Dedifferentiated amniotic fluid mesenchymal stem cell (primary cell): ENCODE data around the gene DRD4.

Source experiments
- DNase-seq: peaks from one replicate; pipeline ENCODE4 v3.0.0-alpha.2; 2016; ENCODE audit errors: extremely low spot score

DRD4 gene

DNA sequence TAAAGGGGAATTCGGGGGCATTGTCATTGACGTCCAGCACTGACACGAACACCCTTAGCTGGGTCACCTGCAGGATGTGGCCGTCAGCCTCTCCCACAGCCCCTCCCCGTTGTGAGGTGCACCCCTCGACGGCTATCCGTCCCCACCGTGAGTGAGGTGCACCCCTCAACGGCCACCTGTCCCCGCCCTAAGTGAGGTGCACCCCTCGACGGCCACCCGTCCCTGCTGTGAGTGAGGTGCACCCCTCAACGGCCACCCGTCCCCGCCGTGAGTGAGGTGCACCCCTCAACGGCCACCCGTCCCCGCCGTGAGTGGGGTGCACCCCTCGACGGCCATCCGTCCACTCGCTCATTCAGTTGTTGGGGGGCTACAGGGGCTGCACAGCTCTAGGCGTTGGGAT is 15.2 kb upstream of the DRD4 start:
- DNase-seq = no peak

DNA sequence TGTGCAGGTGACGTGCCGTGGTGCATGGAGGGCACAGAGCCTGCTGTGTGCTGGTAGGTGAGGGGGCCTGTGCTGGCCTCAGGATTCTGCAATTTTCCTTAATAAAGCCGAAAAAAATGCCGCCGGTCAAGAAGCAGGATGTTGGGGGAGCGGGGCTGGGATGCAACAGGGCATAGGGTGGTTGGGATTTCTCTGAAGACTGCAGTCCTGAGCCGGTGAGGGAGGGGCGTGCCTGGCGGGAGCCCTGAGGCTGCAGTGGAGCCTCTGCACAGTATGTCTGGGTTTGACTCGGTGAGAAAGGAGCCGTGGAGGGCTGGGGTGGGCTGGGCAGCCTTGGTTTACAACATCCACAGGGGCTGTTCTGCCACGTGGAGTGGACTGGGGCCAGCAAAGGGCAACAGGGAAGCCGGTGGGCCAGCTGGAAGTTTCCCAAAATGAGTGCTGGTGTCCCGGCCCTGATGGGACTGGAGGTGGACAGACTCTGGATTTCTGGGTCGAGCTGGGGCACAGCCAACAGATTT is 13.7 kb upstream of the DRD4 start:
- DNase-seq = no peak

DNA sequence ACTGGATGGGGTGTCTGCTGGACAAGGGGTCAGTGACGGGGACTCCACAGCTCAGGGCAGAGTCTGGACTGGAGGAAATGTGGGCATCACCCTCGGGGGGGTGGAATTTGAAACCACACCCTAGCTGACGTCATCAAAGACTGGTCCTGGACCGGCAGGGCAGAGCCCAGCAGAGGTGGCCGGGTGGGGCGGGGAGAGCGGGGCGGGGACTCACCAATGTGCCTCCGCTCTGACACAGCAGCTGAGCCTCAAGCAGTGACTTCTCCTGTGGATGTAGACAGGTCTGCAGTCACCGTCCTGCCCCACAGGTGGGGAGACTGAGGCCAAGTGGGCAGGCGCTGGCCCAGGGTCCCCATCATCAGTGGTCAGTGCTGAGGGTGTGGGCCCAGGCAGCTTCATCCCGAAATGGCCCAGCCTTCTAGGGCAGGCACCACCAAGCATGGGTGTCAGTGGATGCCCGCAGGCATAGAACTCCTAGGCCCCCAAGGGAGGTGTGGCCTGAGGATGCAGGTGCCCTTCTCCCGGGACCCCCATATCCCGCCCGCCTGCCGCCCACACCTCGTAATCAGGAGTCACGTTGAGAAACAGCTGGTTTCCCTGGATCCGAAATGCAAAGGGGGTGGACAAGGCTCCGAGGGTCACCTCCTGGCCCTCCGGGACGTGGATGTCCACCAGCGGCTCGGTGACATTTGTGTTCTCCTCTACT is 12.9 kb upstream of the DRD4 start:
- DNase-seq = no peak

DNA sequence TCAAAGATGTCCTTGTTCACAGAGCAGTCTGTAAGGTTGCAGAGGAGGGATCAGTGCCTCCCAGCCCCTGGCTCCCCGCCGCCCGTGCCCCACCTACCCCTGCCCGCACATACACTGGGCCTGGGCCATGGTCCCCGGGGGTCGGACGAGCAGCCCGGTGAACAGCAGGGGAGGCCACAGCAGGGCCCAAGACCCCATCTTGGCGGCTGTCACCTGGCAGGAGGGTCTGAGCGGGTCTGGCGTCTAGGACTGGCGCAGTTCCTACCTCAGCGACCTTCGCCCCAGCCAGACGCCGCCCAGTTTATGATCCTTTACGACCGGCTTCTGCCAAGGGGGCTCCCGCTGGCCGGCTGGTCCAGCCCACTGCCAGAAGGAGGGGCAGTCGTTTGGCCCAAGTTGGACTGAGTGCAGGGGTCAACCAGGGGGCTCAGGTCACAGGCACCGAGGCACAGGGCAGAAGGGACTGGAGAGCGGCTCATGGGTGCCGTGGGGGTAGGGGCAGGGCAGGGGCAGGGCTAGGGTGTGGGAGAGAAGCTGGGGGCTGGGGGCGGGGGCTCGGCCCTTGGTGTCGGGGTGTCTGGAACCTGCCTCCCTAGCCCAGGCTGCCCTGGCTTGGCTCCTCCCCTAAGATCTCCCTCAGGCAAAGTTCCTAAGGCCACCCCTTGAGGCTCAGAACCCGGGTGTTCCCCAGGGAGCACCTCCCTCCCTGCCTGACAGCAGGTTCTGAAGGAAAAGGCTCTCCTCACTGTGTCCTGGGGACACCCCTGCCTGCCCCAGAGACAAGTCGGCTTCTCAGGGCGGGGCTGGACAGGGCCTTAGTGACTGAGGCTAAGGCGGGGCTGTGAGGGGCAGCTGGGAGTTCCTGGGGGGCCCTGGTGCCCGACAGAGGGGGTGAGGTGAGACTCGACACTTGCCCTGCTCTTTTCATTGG is 12.1 kb upstream of the DRD4 start, which contains the start of gene CDHR5:
CDHR5 (minus strand) TSS at position 251 of the 931 bp plus-strand sequence; CDS start at position 198, 53 bp downstream.
- DNase-seq = no peak

DNA sequence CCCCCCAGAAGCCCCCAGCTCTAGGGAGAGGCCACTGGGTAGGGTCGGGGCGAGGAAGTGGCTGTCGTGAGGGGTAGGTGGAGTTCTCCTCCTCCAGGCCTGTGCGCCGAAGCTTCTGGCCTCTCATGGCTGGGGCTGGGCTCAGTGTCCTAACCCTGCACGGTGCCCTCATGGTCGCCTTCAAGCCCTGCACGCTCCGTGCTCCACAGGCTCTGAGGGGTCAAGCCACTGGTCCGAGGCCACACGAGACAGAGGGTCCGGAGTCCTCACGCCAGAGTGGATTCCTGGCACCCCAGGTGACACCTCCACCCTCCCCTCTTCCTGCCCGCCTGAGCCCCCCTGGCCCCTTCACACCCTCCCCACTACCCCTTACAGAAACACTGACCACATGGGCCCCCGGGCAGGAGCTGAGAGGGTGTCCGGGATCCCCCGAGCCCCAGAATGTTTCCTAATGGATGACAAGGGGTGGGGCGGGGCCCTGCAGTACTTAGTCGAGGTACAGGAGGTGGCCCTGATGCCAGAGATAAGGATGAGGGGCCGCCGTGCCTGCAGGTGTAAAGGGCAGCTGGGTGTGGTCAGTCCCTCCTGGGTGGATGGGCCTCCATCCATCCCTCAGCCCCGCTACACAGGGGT is 11.3 kb upstream of the DRD4 start:
- no peak for DNase-seq

DNA sequence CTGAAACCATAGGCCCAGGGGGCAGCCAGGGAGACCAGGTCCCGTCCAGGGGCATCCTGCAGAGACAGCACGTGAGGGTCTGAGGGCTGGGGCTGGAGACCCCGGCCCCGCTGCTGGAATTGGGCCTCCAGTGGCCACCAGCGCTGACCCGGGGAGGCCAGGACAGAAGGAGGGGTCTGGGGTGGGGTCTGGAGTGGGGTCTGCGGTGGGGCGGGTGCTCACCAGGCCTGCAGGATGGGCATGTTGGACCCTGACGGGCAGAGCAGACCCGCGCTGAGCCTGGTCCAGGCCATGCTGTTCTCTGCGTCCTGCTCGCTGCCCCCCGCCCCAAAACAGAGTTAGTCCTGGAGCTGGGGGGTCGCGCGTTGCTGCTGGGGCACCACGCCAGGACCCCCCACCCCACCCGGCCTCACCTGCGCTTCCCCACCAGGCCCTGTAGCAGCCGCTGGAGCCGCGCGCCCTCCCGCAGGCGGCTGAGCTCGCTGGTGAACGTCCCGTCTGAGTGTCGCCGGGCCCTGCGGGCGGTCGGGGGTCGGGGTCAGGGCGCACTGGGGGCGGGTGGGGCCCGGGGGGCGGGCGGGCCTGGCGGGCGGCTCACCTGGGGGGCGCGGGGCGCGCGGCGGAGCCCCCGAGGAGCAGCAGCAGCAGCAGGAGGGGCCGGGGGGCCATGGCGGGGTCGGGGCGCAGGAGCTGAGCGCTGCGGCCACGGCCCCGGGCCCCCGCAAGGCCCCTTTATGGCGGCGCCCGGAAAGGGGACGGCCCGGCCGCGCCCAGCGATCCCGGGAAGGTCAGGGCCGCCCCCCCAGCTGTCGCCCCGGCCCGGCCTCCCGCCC is 10.4 kb upstream of the DRD4 start, which contains the start of gene SCT:
SCT (minus strand) TSS at position 707 of the 833 bp plus-strand sequence; CDS start at position 669, 38 bp downstream.
- no peak for DNase-seq

DNA sequence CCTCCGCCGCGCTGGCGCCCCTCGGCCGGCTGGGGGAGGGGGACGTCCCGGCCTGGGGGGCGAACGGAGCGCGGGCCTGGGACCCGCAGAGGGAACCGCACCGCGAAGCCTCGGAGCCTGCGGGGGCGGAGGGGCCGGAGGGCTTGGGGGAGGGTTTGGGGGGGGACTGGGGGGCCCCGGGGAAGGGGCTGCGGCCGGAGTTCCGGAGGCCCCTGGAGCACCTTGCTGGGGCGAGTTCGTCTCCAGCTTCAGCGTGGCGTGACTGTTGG is 9.8 kb upstream of the DRD4 start:
- no peak for DNase-seq

DNA sequence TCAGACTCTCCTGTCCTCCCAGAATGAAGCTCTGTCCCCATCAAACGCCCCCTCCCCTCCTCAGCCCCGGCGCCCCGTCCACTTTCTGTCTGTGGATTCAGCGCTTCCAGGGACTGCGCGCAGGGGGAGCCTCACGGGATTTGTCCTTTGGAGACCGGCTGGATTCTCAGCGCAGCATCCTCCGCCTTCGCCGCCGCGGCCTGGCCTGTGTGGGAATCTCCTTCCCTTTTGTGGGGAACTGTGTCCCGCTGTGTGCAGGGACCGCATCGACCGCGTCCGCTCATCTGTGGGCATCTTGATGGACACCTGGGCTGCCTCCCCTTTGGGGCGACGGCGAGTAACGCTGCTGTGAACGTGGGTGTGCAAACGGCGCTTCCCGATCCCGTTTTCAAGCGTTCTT is 9.0 kb upstream of the DRD4 start:
- DNase-seq = no peak

DNA sequence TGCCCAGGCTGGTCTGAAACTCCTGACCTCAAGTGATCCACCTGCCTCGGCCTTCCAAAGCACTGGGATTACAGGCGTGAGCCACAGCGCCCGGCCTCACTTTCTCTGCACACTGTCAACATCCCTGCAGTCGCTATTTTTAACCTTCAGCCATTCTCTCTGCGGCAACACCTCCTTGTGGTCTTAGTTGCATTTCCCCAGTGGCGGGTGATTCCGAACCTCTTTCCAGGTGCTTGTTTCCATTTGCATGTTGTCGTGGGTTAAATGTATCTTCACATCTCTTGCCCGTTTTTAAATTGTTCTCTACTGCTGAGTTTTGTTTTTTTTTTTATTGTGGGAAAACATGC is 7.9 kb upstream of the DRD4 start:
- DNase-seq = no peak

DNA sequence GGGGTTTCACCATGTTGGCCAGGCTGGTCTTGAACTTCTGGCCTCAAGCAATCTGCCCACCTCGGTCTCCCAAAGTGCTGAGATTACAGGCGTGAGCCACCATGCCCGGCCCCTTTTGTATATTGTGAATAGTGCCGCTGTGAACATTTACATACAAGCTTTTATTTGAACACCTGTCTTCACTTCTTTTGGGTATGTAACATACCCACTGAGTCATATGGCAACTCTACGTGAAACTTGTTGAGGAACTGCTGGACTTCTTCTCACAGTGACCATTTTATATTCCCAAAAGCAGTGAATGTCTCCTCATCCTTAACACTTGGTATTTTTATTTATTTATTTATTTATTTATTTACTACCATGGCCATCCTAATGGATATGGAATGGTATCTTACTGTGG is 6.2 kb upstream of the DRD4 start:
- DNase-seq = no peak

DNA sequence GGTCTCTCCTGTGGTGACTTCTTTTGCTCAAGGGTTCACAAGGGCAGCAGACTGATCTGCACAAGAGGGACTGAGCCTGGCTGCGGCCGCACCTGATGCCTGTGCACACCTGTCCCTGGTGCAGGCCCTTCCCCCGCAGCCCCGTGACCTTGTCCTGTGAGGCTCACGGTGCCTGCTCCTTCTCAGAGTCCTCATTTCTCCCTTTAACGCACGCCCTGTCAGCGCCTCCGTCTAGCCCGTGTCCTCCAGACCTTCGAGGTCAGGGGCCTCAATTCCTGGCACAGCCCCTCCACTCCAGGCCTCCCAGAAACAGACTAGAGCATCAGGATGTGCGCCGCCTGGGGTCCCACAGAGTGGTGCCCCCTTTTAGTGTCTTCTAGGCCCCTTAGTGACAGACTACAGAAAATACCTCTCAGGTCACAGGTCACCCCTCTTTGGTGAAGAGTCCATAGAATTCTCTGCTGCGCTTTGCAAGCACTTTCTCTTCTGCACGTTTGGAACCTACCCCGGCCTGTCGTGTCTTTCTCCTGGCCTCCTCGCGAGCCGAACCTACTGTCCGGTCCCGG is 1.0 kb upstream of the DRD4 start:
- no peak for DNase-seq

DNA sequence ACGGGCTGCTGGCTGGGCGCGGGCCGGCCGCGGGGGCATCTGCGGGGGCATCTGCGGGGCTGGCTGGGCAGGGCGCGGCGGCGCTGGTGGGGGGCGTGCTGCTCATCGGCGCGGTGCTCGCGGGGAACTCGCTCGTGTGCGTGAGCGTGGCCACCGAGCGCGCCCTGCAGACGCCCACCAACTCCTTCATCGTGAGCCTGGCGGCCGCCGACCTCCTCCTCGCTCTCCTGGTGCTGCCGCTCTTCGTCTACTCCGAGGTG is 194 bp downstream of the DRD4 start:
- no peak for DNase-seq

DNA sequence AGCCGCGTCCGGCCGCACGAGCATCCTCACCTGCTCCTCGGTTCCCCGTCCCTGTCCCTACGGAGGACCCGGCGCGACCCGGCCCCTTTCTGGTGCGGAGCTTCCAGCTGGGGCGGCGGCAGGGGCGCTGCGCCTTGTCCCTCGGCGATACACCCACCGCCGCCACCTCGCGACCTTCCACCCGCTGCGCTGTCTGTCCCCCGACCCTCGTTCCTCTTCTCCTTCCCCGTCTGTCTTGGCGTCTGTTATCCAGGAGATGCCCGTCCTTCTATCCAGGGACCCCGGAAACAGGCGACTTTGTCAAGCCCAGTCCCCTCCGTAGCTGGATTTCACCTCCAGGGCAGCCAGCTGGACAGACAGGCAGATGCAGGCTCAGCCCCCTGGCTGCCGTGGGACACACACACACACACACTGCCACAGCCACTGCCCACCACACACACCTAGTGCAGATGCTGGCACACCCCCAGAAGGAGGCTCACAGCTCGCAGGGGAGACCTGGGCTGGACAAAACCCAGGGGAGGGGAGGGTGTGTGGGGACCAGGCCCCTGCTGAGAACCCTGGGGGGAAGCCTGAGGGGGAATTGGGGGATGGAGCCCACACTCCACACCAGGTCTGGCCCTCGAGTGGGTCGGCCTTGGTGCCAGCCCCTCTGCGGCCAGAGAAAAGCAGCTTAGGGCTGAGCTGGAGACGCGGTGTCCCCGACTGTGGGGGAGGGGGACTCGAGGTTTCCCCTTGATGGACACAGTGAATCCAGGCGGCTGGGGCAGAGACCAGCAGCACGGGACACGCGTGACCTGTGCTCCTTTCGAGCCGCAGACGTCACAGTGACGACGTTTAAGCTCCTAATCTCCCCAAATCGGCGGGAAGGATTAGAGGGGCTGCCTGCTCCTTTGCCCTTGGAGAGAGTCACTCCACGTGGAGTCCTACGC is 788 bp downstream of the DRD4 start:
- no peak for DNase-seq

DNA sequence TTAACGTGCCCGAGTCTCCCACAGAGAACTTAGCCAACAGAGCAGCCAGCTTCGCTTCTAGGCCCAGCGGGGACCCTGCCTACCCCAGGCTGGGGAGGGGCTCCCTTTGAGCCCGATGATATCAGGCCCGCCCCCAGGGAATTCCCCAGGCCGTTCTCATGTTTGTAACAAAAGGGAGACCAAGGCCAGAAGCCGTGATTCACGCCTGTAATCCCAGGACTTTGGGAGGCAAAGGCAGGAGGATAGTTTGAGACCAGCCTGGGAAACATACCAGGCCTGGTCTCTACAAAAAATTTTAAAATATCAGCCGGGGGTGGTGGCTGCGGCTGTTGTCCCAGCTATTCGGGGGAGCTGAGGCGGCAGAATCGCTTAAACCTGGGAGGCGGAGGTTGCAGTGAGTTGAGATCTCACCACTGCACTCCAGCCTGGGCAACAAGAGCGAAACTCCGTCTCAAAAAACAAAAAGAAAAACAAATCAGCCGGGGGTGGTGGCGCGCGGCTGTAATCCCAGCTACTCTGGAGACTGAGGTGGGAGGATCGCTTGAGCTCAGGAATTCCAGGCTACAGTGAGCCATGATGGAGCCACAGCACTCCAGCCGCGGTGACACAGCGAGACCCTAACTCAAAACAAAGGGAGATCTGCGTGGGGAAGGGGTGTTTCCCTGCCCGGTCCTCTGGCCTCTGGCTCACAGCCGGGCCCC is 1.7 kb downstream of the DRD4 start:
- no peak for DNase-seq

DNA sequence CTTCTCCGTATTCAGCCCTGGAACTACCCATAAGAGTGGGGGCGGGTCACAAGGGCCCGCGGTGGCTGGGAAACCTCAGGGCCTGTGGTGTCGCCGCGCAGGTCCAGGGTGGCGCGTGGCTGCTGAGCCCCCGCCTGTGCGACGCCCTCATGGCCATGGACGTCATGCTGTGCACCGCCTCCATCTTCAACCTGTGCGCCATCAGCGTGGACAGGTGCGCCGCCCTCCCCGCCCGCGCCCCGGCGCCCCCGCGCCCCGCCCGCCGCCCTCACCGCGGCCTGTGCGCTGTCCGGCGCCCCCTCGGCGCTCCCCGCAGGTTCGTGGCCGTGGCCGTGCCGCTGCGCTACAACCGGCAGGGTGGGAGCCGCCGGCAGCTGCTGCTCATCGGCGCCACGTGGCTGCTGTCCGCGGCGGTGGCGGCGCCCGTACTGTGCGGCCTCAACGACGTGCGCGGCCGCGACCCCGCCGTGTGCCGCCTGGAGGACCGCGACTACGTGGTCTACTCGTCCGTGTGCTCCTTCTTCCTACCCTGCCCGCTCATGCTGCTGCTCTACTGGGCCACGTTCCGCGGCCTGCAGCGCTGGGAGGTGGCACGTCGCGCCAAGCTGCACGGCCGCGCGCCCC is 2.4 kb downstream of the DRD4 start:
- no peak for DNase-seq

DNA sequence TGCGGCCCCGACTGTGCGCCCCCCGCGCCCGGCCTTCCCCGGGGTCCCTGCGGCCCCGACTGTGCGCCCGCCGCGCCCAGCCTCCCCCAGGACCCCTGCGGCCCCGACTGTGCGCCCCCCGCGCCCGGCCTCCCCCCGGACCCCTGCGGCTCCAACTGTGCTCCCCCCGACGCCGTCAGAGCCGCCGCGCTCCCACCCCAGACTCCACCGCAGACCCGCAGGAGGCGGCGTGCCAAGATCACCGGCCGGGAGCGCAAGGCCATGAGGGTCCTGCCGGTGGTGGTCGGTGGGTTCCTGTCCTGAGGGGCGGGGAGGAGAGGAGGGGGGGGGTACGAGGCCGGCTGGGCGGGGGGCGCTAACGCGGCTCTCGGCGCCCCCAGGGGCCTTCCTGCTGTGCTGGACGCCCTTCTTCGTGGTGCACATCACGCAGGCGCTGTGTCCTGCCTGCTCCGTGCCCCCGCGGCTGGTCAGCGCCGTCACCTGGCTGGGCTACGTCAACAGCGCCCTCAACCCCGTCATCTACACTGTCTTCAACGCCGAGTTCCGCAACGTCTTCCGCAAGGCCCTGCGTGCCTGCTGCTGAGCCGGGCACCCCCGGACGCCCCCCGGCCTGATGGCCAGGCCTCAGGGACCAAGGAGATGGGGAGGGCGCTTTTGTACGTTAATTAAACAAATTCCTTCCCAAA is 3.1 kb downstream of the DRD4 start:
- no peak for DNase-seq

DNA sequence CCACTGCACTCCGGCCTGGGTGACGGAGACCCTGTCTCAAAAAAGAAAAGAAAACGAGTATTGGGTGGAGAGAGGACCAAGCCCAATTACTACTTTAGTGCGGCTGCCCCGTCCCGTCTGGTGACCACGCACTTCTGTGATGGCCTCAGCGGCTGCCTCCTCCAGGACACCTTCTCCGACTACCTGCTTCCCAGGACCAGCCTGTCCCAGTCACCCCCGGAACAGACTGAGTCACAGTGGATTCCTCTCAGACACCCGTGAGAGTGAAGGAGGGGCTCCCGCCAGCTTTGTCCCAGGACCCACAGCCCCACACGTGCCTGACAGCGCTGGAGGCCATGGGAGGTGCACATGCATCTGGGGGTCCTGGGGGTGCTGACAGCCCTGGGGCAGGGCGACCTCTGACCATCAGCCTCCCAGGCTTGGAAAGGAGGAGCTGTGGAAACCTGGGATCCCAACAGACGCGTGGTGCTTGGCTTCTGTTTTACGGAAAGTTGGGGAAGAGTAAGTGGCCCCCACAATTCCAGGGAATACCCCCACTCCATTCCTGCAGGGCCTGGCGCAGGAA is 4.8 kb downstream of the DRD4 start:
- no peak for DNase-seq

DNA sequence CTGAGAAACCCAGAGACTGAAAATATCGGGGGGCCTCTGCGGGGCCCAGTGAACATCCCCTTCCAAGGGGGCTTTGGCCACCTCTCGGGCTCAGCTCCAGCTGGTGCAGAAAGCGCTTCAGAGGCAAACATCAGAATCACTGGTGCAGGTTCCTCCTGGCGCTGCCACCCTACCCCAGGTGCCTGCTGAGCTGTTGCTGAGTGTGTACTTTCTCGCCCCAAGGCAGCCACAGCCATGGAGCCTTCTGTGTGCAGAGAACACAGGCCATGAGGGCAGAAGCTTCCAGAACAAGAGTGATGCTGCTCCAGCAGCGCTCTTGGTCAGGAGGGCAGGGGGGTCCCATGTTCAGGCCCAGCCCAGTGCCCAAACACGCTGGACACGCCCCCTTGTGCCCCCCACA is 6.3 kb downstream of the DRD4 start:
- DNase-seq = no peak
